Adrenal gland (tissue), 5 donors: Measurements from ENCODE around the gene HLA-B.

Experiments used
- CTCF ChIP-seq, 6 experiments: fragments of 450-650 bp in 4 of 6; fragments of 200-600 bp in 2 of 6; sonication (generic) in 1 of 6; IDR thresholded peaks; 1 replicate in 5 of 6; 2 replicates in 1 of 6; pipeline versions ENCODE4 v1.5.1 to v1.8.0; 2016 to 2021; ENCODE audit warnings: antibody characterized with exemption in 6 of 6, mild to moderate bottlenecking in 2 of 6, moderate library complexity in 1 of 6
- POLR2A ChIP-seq, 2 donors: fragments of 450-650 bp; IDR thresholded peaks; one replicate each; pipeline ENCODE4 v1.6.1; 2017; ENCODE audit warnings: antibody characterized with exemption in 2 of 2, mild to moderate bottlenecking in 2 of 2, moderate library complexity in 1 of 2
- donor health status: DM: no; HTN: no; CAD: no.

GRCh38 chr6:31351033-31351380 lies 6.0 kb downstream of the HLA-B start:
- TF ChIP-seq CTCF (IDR thresholded peaks at IDR 0.05), result no peak
- no peak for TF ChIP-seq POLR2A (IDR thresholded peaks at IDR 0.05)
